OCI-LY3 (cell line): ENCODE results near the gene GLT1D1.

Experiments used
- H2AFZ ChIP-seq: fragments of 200-600, 300-600 bp; shearing (Covaris generic); 2 replicates; pipeline ENCODE4 v1.6.0; 2014; ENCODE audit warnings: antibody characterized with exemption, low read depth, low read length
- H3K27ac ChIP-seq: fragments of 200-600, 300-600 bp; sonication (generic); 2 replicates; pipeline ENCODE4 v1.5.1; 2014; ENCODE audit warnings: mild to moderate bottlenecking, low read length, moderate library complexity, mixed read lengths
- H3K27me3 ChIP-seq: fragments of 200-600, 300-600 bp; sonication (generic); 2 replicates; pipeline ENCODE4 v1.6.1; 2014; ENCODE audit warnings: low read depth, low read length, mixed read lengths
- H3K36me3 ChIP-seq: fragments of 200-600, 300-600 bp; sonication (generic); replicated peaks from 2 replicates; pipeline ENCODE3; 2014; ENCODE audit warnings: low read depth, low read length, mixed read lengths
- H3K4me1 ChIP-seq: fragments of 300-600, 200-600 bp; sonication (generic); 2 replicates; pipeline ENCODE4 v1.6.1; 2014; ENCODE audit warnings: low read length, mixed read lengths
- H3K4me2 ChIP-seq: fragments of 200-600, 300-600 bp; sonication (generic); 2 replicates; pipeline ENCODE4 v1.6.1; 2014; ENCODE audit warnings: low read length, mixed read lengths
- H3K4me3 ChIP-seq: fragments of 300-600, 200-600 bp; sonication (generic); 2 replicates; pipeline ENCODE4 v1.5.1; 2014; ENCODE audit warnings: antibody characterized with exemption, mild to moderate bottlenecking, low read length, moderate library complexity
- H3K79me2 ChIP-seq: fragments of 300-600, 200-600 bp; shearing (Covaris generic); 2 replicates; pipeline ENCODE4 v1.6.1; 2014; ENCODE audit warnings: mild to moderate bottlenecking, low read length, mixed read lengths
- H3K9ac ChIP-seq: fragments of 300-600, 200-600 bp; shearing (Covaris generic); 2 replicates; pipeline ENCODE4 v1.6.0; 2014; ENCODE audit warnings: mild to moderate bottlenecking, low read length, moderate library complexity
- H3K9me3 ChIP-seq: fragments of 200-600, 300-600 bp; shearing (Covaris generic); 2 replicates; pipeline ENCODE4 v1.6.1; 2014; ENCODE audit warnings: low read length, mixed read lengths; ENCODE audit not compliant: insufficient read depth
- H4K20me1 ChIP-seq: fragments of 200-600, 300-600 bp; sonication (generic); 2 replicates; pipeline ENCODE4 v1.6.1; 2016; ENCODE audit warnings: low read length, mixed read lengths; ENCODE audit not compliant: insufficient read depth
- CTCF ChIP-seq: fragments of 200-600, 300-600 bp; sonication (generic); IDR thresholded peaks from 2 replicates; pipeline ENCODE4 v1.5.1; 2014; ENCODE audit warnings: antibody characterized with exemption, low read length, low read depth
- EZH2phosphoT487 ChIP-seq: fragments of 200-600 bp; shearing (Covaris generic); IDR thresholded peaks from 2 replicates; pipeline ENCODE4 v1.6.1; 2018; ENCODE audit warnings: antibody characterized with exemption, mixed run types, low read depth

The GLT1D1 gene

GRCh38 chr12:128992116-128992515, 138.8 kb downstream of the GLT1D1 start:
- no peak overlapping the region for H2AFZ ChIP-seq
- H3K4me2 ChIP-seq, result no peak overlapping the region
- H3K9me3 ChIP-seq, result no peaks in the 10 kb centered on the region
- no peak overlapping the region for H3K27ac ChIP-seq
- no peaks in the 10 kb centered on the region for H3K36me3 ChIP-seq
- TF ChIP-seq EZH2phosphoT487, result no peak
- TF ChIP-seq CTCF, result no peak
- no peaks in the 10 kb centered on the region for H4K20me1 ChIP-seq
- 0 out of 2 replicates have a peak, but pooled peaks cover 5% of the 10 kb centered on the region for H3K27me3 ChIP-seq
- no peaks in the 10 kb centered on the region for H3K79me2 ChIP-seq
- no peaks in the 10 kb centered on the region for H3K4me1 ChIP-seq
- H3K4me3 ChIP-seq, result no peak overlapping the region
- H3K9ac ChIP-seq, result no peak overlapping the region

DNA sequence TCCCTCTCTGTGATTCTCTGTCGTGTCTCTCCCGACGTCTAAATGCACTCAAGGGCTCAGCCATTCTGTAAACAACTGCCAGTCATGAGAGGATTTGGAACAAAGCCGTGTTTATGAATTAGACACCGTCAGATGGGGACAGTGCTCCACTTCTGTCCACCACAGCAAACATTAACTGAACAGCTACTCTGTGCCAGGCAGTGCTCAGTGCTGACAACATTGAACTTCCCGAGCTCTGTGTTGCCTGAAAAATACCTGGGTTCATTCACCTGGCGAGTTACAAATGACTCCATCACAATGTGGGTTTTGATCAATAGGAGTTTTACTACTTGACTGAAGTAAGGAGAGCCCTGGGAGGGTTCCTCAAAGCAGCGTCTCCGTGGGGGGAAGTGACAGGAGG, 139.3 kb downstream of the GLT1D1 start:
- Histone ChIP-seq H3K4me3 (no peak overlapping the region), H4K20me1 (no peaks in the 10 kb centered on the region), H3K36me3 (no peaks in the 10 kb centered on the region), H3K9me3 (no peaks in the 10 kb centered on the region), H3K27ac (no peak overlapping the region), H2AFZ (no peak overlapping the region), H3K9ac (no peak overlapping the region), H3K79me2 (no peaks in the 10 kb centered on the region), H3K4me2 (no peak overlapping the region), H3K4me1 (no peaks in the 10 kb centered on the region), H3K27me3 (0 out of 2 replicates have a peak, but pooled peaks cover 5% of the 10 kb centered on the region)
- TF ChIP-seq EZH2phosphoT487, result no peak
- no peak for TF ChIP-seq CTCF

GRCh38 chr12:128994856-128995255, 141.6 kb downstream of the GLT1D1 start:
- no peaks in the 10 kb centered on the region for H3K9me3 ChIP-seq
- no peaks in the 10 kb centered on the region for H3K36me3 ChIP-seq
- no peaks in the 10 kb centered on the region for H4K20me1 ChIP-seq
- H3K4me2 ChIP-seq, result no peak overlapping the region
- no peak overlapping the region for H3K9ac ChIP-seq
- H2AFZ ChIP-seq, result no peak overlapping the region
- no peak overlapping the region for H3K4me3 ChIP-seq
- H3K27me3 ChIP-seq, result no peaks in the 10 kb centered on the region
- H3K27ac ChIP-seq, result no peak overlapping the region
- H3K79me2 ChIP-seq, result no peaks in the 10 kb centered on the region
- TF ChIP-seq CTCF (no peak), EZH2phosphoT487 (no peak)
- H3K4me1 ChIP-seq, result no peaks in the 10 kb centered on the region

GRCh38 chr12:128995619-128996018, 142.3 kb downstream of the GLT1D1 start:
- no peak overlapping the region for H3K9ac ChIP-seq
- no peaks in the 10 kb centered on the region for H3K4me1 ChIP-seq
- no peaks in the 10 kb centered on the region for H3K9me3 ChIP-seq
- H4K20me1 ChIP-seq, result no peaks in the 10 kb centered on the region
- H2AFZ ChIP-seq, result no peak overlapping the region
- no peak overlapping the region for H3K27ac ChIP-seq
- H3K79me2 ChIP-seq, result no peaks in the 10 kb centered on the region
- no peak overlapping the region for H3K4me2 ChIP-seq
- no peaks in the 10 kb centered on the region for H3K36me3 ChIP-seq
- TF ChIP-seq EZH2phosphoT487 (no peak), CTCF (no peak)
- no peaks in the 10 kb centered on the region for H3K27me3 ChIP-seq
- no peak overlapping the region for H3K4me3 ChIP-seq
